ENCODE results near the gene HPSE2.
"Not testable (repeated sequence)": the region's sequence is repeated elsewhere in the genome, so short reads cannot be mapped to it uniquely, and the experiment has no call there.

The HPSE2 gene

DNA sequence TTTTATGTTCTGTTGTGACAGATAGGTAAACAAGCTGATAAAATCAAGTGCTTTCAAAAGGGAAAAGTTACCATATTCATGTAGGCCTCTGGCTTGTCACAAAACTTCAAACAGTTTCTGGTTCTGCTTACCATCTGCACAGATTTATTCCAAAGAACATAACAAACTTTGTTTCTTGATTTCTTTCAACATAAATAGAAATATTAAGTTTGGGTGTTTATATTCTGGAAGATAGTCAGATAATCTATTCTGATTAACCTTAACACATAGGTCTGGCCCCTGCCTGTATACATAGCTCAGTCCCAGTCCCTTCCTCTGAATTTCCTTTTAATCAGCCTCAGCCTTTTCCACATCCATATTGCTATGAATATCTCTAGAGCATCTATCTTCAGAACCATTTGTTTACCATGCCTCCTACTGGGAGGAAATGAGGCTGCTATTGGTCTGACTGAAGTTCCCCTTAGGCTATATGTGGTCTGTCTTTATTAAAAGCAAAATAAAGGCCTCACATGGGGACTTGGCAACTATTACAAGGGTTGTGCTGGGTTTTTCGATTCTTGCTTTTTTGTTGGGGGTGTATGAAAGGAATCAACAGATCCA lies 319.0 kb downstream of the HPSE2 start:
- peak in 2 of 3 experiments; percentile 32 to 75 for DNase-seq

DNA sequence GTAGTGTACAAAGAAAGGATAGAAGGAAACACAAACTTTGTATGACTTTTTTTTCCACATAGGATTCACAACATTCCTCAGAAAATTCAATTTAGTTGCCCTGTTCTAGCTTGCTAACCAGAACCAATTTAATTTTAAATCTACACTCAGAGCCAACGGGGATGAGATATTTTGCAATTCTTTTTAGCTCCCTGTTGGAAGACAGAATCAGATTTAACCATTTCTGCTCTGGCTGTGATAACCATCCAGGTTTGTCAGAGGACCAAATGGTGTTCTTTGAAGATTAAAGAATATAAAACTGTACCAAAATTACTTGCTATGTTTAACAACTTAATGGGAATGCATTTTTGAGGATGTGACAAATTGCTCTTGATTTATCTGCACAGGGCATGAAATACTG lies 319.7 kb downstream of the HPSE2 start:
- DNase-seq, result no peak

DNA sequence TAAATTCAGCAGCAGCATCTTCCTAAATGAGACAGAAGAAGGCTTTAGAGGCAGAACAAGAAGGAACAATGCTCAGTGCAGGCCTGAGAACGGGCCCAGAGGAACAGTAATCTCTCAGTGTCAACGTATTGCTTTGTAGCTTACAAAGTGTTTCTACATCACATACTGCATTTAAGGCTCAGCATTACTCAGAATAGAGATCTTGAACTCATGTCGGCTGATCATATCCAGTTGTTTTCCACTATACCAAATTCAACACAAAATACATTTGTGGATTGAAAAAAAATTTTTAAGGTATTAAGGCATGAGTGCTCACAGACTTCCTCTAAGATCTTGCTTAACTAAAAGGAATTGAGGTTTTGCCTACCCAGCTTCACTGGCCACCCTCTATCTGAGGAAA lies 325.1 kb downstream of the HPSE2 start:
- DNase-seq, result no peak

DNA sequence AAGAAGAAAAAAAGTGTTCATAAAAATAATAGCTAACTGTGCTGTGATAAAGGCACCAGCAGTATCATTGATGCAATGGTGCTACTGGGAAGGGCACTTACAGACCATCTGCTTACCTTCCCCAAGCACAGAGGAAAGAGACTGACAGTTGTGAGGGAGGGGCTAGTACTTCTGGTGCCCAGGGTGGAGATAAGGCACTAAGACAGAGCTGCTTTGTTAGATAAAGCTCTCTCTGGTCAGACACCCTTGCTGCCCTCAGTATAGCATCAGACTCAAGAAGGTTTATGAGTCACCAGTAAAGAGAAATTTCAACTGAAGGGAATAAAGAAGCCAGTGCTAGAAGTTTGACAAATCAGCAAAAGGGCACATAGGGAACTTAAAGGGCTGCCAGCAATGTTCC lies 325.6 kb downstream of the HPSE2 start:
- DNase-seq, result no peak

DNA sequence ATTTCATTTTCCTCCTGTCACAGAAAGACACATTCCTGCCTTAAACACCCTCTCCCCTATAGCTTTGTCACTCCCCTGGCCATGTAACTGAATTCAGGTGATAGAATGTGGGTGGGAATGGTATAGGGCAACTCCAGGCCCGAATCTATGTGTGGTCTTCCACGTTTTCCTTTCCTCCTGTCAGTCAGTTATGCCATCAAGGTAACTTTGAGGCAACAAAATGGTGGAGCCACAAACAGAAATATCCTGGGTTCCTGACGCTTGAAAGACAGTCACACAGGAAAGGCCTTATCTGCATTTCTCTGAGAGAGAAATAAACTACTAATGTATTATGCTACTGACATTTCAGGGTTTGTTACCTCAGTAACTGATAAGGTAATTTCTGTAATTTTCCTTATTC lies 326.8 kb downstream of the HPSE2 start:
- no peak for DNase-seq

DNA sequence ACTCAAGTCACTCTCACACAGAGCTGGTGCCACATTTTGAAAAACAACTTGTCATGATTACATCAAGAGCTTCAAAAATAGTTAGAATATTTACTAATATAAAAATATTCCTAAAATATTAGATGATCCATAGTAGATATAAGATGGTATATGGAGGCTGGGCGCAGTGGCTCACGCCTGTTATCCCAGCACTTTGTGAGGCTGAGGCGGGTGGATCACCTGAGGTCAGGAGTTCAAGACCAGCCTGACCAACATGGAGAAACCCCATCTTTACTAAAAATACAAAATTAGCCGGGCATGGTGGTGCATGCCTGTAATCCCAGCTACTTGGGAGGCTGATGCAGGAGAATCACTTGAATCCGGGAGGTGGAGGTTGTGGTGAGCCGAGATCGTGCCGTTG lies 327.4 kb downstream of the HPSE2 start:
- DNase-seq, result not testable (repeated sequence)

DNA sequence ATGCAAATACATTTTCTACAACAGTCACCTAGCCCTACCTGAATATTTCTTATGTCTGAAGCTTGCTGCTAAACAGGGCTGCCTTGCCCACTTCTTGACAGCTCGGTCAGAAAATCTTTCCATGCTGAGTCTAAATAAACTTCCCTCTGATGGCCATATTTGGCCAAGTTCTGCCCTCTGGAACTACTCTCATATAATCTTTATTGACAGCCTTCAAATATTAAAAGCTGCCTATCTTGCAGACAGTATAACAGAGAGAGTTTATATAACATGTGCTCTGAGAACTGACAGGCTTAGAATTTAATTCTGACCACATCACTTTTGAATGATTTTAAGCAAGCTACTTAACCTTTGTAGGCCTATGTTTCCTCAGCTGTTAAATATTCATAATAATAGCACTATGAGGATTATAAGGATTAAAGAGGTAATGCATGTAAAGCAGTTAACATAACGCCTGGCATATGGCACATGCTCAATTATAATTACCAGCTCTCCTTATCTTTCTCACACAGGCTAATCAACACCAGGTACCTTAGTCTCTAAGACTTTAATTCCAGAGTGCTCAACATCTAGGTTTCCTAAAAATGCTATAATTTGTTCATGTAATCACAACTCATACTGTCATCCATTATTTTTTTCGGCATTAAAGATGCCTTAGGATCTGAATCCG lies 334.1 kb downstream of the HPSE2 start:
- no peak for DNase-seq

DNA sequence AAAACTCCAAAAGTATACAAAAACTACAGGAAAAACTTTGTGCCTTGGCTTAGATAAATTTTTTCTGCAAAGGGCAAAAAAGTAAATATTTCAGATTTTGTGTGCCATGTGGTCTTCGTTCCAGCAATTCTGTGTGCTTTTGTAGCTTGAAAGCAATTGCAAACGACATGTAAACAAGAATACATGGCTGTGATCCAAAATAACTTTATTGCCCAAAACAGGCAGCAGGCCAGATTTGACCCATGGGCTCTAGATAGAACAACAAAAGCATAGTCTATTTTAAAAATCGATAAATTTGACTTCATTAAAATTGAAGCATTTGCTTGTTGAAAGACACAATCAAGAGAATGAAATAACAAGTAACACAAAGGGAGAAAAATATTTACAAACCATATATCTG lies 336.6 kb downstream of the HPSE2 start:
- peak in 1 of 3 experiments; percentile 3 for DNase-seq

DNA sequence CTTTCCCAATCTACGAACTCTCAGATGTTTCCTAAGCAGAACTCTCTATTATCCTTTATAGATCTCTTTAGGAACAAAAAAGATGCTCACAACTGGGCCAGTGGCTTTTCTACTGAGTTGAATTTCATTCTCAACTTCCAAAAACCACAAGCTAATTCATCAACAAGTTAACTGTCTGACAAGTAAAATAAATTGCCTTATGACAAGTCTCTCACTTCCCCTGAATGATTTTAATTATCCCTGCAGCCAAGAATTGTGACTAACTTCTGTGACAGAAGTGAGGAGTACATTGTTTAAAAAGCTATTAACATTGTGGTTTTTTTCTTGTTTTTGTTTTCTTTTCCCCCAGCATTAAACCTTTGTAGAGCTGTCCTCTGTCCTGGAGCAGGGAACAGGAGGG lies 343.1 kb downstream of the HPSE2 start:
- DNase-seq, result no peak

DNA sequence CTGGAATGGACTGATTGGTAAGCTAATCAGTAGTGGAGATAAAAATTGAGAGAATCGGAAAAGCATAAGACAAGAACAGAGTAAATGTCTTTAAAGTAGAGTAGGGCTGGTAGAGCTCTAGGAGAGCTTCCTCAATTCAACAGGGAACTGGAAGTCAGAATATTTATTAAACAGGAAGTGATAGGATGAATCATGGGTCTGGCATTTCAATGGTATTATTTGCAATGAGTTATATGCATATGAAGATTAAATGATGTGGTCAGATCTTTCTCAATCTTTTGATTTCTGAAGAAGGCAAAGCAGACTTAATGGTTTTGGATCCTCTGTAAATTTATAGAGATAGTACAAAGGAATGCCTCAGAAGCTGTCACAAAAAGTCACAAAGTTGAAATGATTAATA lies 349.0 kb downstream of the HPSE2 start:
- no peak for DNase-seq

DNA sequence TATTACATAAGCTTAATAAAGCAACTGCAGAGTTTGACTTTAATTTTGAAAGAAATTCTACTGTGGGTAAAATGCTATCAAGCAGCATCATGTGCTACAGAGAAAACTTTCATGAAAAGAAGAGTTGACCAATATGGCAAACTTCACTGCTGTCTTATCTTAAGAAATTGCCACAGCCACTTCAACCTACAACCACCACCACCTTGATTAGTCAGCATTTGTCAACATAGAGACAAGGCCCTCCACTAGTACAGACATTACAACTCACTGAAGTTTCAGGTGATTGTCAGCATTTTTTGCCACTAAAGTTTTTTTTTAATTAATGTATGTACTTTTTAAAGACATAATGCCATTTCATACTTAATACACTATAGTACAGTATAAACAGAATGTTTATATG lies 350.3 kb downstream of the HPSE2 start:
- DNase-seq, result no peak

DNA sequence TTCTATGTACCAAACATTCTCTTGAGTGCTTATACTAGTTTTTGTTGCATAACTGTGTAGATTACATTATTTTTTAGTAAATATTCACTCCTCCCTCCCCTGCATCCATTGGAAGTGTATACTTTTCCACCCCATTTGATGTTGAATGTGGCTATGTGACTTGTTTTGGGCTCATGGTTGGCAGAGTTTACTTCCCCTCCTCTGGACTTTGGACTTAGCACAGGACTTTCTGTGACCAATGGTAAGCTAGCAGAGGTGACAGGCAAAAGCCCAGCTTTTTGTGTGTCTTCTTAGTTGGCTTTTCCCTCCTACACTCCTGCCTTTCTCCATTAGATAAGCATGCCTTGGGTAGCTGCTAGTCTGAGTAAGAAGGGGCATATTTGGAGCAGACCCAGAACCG lies 353.9 kb downstream of the HPSE2 start:
- DNase-seq, result no peak

DNA sequence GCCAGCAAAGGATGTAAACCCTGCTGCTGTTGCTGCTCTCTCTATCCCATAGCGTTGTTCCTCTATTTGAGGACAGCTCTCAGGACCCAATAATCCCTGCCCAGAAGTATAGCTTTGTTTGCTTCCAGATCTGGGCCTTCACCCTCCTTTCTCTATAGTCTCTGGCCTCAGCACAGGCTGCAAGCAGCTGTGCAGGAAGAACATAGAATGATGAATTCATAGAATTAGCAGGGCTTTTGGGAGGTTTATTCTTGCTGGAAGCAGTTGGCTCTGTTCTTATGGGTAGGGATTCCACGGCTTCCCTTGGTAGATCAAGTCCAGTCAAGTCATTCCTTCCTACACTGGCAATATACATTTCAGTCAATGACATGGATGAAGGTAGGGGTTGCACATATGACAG lies 354.7 kb downstream of the HPSE2 start:
- no peak for DNase-seq

DNA sequence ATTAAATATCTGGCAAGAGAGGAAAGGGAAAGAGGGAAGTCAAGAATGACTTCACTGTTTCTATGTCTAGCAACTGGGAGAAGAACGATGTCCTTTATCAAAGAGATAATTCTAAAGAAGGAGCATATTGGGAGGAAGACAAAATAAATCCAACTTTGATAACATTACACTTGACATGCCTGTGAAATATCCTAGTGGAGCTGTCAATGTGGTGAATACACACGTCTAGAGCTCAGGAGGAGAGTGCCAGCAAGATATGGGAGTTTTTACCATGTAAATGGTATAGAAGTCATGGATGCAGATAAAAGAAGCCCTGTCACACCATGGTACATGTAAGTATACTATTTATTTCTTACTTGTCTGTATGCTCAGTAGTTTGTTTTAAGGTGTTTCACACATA lies 356.7 kb downstream of the HPSE2 start:
- DNase-seq, result no peak

DNA sequence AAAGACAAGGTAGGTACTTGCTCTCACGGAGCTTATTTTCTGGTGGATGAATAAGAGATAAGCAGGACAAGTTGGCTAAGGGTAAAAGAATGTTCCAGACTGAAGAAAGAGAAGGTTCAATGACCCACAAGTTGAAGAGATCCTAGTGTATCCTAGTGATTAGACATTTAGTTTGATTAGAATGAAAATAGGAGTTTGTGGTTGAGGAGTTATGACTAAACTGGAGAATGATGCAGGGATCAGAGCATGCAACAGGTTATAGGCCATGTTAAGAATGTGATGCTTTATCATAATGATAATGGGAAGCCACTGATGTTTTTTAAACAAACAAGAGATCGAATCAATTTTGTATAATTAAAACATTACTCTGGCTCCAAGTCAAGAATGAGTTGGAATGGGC lies 357.2 kb downstream of the HPSE2 start:
- DNase-seq, result no peak

DNA sequence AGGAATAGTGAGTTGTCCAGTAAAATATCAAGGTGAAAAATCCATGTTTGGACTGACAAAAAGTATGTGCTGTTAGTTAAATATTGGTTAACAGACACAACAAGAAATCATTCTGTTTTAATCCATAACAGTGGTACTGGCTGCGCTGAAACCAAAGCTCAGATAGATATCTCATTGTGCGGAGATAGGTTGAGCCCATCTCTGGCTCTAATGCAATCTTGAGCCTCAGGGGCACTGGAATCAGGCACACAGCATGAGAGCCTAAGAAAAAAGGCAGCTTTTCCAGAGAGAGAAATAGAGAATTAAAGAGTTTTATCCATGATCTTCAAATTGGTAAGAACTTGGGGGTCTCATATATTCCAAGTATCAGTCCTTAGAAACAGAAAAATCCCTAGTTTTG lies 373.7 kb downstream of the HPSE2 start:
- DNase-seq, result no peak

DNA sequence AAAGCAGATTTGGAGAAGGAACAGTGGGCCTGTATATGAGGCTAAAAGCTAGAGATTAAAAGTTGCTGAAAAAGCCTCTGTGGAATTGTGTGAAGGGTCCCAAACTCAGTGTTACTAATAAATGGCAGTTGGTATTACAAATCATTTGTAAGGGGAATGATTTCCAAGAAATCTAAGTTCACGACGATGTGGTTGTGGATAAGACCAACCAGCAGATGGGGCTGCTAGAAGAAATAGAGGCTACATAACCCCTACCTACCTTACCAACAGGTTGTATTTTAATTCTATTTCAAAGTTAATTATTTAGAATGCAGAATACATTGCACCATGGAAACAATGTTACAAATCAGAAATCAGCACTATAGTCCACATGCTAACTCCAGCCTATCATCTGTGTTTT lies 377.1 kb downstream of the HPSE2 start:
- DNase-seq, result no peak

DNA sequence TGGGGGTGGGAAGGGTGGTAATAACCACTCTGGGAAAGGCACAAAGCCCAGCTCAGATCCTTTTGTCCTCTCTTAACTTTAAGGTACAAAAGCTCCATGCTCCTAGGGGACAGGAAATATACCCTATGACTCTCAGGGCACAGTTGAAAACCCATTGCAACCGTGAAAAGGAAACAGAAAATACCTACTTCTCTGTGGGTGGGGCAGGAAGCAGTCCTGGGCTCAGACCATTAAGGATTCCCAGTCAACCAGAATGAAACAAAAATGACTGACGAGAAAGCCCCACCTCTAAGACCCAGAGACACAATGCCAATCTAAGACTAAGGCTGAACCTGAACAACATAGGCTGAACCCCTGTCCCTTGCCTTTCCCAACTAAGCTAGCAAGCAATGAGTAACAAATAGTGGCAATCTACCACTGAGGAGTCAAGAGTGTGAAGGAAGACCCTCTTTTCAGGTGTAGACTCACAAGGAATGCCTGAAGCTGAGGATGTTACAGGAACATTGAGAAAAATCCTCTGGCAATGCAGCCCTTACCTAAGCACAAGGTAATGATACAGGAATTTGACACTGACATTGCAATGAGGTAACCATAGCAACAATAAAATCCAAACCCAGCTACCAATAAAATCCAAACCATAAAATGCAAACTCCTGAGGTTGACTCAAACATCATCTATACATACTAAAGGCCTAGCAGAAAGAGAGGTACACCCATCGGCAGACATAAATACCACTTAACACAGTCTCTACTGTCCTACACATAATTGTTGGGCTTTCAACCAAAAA lies 380.1 kb downstream of the HPSE2 start:
- no peak for DNase-seq

DNA sequence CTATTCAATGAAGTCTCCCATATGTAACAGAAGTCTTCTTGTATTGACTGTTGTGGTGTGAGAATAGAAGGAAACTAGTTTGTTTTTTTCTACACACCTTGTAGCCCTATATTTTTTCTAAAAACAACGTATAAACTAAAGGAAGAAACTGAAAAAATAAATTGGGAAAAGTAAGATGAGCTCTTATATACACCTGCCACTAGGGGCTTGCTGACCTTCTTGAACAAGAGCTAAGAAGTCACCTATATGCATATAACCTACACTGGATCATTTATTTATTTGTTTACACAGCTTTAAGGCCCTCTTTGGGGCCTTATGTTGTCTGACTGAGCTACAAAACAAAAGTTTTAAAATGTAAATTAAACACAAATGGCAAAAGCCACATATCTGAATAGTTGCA lies 383.0 kb downstream of the HPSE2 start:
- peak in 1 of 3 experiments; percentile 0 for DNase-seq

DNA sequence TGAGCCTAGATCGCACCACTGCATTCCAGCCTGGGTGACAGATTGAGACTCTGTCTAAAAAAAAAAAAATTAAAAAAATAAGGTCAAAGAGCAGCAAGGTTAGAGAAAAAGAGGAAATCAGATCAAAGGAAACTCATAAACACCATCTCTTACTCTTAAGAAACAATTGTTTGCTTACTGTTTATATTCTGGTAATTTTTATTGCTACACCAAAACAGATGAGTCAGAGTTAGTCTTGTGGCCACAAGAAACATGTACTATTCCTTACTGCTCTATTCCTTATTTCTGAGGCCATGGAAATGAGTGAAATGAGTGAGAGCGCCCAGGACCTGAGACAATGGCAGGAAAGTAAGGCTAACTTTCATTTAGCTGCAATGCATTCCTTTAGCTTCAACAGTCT lies 387.3 kb downstream of the HPSE2 start:
- no peak for DNase-seq

DNA sequence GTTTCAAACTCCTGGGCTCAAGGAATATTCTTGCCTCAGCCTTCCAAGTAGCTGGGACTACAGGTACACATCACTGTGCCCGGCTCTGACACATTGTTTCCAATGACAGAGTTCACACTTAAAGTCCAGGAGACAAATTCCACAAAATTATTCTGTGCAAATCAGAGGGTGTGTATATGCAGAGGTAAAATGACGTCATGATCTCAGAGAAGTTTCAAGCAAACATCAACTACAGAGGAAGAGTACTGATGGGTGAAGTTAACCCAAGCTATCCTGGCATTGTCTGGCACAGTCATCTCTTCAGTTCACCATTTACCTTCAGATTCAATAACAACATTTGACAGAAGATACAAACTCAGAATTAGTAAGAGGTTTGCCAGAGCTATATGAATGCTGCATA lies 388.9 kb downstream of the HPSE2 start:
- no peak for DNase-seq

DNA sequence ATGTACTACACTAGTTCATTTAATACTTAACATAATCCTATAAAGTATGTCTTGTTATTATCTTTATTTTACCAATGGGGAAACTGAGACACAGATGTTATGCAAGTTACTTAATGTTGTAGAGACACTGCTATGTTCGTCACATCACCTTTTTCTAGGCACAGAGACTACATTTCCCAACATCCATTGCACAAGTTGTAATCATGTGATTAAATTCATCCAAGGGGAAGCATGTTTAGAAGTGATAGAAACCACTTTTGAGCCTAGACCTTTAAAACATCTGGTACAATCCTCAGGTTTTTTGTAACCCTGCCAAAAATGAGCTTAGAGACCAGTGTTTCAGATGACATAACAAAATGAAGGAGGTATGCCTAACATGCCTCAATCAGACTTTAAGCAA lies 402.1 kb downstream of the HPSE2 start:
- no peak for DNase-seq

DNA sequence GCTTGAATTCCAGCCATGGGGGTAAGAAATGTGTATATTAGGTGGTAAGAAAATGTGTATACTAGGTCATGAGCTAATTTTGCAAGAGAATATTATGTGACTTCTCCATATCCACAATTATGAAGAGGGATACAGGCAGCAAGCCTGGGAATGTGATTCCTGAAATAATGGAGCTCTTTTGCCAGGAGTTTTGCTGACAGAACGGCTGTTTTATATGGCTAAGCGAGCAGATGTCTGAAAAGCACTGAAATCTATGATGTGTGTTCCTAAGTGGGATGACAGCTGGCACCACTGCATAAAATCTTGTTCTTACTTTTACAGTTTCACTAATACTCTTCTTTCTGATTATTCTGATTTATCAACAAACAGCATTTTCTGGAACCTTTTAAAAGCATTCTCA lies 402.9 kb downstream of the HPSE2 start:
- no peak for DNase-seq

DNA sequence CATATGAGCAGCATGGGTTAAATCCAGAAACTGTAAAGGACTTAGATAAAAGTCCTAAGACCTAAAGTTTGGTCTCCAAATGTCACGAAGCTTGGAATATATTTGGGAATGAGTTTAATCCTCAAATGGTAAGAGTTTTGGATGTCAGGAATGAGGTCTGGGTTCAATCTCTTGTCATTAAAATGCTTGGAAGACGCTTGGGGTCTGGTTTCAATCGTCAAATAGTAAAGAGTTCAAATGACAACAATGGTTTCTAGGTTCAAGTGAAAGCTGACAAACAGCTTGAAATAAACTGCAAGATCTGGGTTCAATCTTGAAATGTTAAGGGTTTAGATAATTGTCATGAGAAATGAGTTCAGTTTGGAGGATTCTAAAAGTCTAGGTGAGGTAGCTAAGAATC lies 403.5 kb downstream of the HPSE2 start:
- DNase-seq, result no peak

Data from NCI-H1417 (cell line).